ENCODE data around the gene ABHD2.
A peak's percentile ranks its signal among the peaks of the same experiment; 100 is the strongest.

ABHD2 gene

DNA sequence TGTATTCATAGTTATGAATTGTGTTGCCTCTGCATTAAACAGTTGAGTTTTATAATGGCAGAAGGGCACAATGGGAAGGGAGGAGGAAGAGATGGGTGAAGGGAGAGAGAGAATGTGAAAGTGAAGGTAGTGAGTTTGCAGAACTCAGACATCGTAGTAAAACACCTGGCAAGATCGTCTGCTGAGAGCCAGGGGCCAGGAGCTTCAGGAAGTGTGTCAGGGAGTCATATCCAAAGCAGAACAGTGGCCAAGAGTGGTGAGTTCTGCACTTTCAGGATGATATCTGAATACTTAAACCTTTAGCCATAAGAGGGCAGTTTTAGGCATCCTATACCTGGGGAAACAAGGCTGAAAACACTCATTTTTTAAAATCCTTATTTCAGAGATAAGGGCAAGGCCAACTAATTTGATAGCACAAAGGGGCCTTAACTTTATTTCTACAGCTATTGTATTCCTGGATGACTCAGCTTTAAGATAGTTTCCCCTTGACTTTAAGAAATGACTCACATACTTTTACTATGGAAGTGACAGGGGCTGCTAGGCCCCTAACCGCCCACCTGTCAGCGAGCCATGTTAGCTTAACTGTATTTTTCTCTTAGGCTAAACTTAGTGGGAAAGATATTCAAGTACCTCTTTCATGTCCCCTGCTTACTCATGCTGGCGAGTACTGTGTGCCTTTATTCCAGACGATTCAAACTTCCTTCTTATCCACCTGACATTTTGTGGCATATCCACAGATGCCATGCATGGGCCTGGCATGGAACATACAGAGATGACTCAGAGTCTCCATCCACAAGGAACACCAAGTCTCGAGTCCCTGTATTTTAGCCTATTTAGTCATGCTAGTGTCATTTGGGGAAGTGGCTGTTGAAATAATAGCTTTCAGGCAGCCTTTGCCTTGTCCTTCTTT lies 79.3 kb downstream of the ABHD2 start:
- peak; percentile 94 for DNase-seq (ENCODE audit: low spot score)

DNA sequence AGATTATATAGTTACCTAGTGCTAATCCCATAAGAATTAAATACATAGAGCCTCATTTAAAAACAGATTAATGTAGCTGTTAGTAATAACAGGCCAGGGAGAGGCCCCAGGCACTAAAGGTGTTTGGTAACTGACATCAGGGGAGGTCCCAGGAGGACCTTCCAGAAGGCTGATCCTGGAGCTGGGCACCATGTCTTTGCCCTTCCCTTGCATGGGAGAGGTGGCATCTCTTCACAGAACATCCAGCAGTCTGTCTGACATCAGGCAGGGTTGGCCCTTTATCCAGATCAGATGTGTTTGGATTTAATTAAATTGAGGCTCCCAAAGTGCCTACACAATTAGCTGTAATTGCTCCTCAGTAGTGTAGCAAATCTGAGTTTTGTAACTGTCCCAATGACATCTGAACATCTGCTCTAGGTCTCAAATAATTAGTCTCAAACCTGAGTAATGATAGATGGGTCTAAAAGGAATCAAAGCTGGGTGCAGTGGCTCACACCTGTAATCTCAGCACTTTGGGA lies 80.1 kb downstream of the ABHD2 start:
- no peak for DNase-seq (ENCODE audit: low spot score)

DNA sequence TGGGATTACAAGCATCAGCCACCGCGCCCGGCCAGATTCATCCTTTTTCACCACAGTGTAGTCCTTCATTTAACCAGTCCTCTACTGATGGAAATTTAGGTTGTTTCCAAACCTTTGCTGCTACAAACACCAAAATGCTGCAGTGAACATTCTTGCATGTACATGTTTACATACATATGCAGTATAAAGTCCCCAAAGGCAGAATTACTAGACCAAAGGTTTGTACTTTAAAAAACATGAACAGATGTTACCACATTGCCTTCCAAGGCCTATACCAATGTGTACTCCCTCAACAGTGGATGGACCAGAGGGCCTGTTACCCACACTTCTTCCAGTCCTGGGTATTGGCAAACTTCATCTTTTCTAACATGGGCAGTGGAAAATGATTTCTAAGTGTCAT lies 82.1 kb downstream of the ABHD2 start:
- no peak for DNase-seq (ENCODE audit: low spot score)

DNA sequence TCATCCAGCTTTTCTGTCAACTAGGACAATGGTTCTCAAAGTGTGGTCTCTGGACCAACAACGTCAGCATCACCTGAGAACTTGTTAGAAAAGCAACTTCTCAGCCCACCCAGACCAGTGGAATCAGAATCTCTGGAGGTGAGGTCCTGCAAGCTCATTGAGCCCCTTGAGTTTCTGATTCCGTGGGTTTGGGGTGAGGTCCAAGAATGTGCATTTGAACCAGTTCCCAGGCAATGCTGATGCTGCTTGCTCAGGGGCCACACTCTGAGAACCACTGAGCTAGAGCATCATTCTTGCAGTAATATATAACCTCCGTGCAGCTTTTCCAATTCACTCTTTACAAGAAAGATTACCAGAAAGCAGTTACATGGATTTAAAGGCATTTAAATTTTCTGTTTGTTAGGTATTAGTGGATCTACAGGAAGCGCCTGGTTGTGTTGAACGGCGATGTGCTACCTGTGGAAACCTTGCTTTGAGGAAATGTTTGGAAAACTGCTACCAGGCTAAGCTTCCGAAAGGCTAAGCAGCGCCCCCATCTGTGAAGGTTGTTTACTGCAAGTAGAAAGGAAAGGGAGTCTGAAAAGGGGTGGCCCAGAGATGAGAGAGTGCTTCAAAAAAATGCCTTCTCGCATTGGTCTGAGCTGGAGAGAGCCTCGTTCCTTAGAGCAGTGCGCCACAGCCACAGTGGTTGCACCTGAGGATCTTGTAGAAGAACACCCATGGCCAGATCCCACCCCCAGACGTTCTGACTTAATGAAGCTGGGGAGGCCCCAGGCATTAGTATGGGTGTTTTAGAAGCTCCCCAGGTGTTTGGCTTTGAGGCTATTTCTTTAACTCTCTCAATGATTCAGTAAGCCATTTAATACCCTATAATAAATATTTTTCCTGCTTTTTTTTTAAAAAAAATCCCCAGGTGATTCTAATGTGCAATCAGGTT lies 83.1 kb downstream of the ABHD2 start:
- DNase-seq (ENCODE audit: low spot score) = peak; percentile 60

DNA sequence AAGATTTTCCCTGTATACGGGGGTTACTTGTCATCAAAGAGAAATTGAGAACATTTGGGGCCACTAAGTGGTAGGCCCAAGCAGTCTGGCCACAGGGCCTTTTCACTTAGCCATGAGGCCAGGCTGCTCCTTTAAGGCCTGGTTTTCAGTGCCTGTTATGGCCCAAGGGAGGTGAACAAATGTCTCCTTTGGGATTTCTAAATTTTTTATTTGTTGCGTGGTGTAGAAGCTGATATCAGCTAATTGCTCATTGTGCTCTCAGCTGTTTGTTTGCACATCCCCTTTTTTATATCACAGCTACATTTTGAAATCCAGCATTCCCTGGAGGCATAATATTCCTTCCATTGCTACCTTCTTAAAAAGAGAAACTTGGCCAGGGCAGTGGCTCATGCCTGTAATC lies 84.7 kb downstream of the ABHD2 start:
- DNase-seq (ENCODE audit: low spot score) = no peak

DNA sequence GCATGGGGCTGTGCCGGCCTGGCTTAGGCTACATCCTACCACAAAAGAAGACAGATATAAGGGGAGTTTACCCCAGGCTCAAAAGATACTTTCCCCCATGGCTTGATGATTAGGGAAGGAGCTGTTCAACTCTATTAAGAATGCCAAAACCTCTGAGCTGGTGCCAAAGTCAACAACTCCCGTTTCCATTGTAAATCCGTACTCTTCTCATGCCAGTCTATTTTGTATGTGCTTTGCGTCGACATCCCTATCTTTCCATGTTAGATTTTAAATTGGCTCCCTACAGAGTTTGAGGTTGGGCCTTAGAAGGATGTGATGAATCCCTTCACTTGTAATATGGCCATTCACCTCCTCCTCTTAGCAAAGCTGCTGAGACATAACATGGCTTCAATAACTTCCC lies 86.2 kb downstream of the ABHD2 start:
- DNase-seq (ENCODE audit: low spot score) = no peak

DNA sequence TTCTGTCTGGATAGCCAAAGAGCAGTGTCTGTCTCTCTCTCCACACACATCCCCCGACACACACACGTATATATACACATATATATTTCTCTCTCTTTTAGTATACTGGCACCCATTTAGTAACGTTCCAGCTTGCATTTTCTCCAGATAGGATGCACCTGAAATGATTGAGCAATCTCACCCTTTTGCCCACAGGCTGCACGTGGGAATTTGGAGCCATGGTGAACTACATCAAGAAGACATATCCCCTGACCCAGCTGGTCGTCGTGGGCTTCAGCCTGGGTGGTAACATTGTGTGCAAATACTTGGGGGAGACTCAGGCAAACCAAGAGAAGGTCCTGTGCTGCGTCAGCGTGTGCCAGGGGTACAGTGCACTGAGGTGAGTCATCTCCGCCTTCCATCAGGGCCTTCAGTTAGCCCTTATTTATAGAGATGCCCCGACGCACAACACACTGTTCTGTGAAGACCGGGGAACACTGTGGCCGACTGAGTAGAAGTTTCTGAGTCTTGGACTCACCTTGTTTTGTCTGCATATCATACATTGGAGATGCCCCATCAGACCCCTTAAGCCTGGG lies 87.4 kb downstream of the ABHD2 start:
- DNase-seq (ENCODE audit: low spot score) = no peak

DNA sequence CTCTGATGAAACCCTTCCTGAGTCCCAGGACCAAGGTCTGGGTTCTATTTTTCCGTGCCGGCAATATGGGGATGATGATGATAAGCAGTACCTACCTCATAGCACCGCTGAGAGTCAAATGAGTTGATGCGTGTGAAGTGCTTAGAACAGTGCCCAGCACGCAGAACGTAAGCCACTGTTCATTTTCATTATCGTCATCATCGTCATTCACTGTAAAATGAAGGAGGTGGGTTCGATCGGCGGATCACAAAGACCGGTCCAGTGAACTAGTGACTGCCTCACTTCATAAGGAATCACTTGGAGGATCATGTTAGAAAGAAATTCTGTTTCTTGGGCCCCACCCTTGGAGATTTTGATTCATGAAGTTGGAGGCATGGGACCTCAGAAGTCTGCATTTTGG lies 88.9 kb downstream of the ABHD2 start:
- no peak for DNase-seq (ENCODE audit: low spot score)

DNA sequence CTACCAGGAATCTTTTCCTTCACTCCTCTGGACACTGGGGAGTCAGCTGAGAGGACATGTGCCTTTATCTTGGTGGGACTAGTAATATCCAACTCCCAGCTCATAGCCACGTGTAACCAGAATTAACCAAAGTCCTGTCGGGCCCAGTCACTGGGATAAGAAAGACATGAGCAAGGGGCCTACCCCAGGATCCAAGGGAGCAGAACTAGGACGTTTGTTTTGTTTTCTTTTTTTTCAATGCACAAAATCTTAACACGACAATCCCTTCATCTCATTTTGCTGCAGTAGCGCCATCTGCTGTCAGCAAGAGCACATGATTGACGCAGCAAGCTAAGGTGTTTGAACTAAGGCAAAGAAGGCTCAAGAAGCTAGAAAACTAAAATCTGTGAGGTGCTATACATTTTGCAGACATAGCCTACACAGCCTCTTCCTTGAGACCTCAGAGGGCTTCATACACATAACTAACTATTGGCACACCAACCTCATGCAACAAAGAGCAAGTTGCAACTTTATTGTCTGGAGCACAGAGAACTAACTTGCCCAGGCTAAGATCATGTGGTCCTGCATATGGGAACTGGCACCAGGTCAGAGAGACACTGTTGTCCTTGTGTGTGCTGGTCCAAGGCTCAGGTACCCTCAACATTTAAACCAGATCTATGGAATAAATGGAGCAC lies 89.5 kb downstream of the ABHD2 start:
- DNase-seq (ENCODE audit: low spot score) = peak; percentile 77

DNA sequence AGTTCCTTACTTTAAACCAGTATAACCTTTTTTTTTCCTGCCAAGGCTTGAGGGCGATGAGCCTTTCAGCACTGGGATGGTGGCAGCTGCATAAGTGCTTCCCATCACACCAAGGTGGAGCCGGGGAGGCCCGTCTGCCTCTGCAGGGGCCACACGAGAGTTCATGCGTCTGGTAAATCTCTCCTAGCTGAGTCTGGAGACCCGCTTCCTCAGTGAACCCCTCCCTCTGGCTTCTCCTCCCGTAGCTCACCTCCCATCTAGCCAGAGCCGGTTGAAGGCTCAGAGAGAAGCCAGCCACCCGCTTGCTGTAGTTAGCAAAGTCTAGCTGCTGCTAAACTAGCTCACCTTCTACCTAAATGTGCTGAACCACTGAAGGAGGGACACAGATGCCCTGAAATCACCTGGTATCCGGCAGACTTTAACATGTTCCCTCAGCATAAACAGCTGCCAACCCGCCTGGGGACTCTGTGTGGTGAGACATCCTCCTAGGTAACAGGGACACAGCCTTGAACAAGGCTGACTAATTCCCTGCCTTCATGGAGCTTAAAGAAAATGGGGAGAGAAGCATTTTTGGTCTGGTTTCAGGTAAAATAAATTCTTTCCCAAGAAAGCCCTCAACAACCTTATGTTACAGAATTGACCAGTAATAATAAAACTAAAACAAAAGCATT lies 90.2 kb downstream of the ABHD2 start:
- DNase-seq (ENCODE audit: low spot score) = no peak

DNA sequence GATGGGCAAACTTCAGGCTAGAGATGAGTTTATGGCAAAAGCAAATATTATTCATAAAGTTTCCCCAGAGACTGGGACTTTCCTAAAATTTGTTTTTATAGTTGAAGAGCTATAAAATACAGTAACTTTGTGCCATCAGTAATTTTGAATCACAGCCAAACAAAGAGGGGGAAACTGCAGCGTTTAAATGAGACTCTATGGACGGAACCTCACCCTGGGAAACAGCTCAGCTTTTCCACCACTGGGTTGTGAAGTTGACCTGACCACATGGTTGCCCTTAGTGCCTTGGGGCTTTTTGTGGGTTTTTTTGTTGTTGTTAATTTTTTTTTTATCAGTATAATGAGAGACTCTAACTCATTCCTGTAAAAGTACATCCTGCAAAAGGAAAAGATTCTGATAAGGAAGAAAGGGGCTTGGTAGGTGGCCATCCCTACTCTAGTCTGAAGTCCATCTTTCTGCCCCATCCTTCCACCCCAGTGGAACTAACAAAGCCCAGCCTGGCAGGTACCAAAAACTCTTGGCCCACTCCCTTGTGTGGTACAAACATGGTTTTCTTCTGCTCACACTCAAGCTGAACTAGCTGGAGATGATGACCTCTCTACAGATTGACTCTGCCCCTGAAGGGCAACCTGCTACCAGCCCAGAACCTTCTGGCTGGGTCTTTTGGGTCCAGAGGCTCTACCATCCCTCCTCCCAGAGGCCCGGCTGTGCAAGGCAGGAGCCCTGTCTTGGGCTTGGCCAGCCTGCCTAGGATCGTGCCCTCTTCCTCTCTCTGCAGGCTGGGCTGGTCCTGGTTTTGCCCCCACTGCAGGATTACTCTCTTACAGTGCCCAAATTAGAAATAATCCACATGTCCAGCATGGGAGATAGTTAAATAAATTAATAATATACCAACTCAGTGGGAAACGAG lies 92.0 kb downstream of the ABHD2 start:
- DNase-seq (ENCODE audit: low spot score) = no peak

DNA sequence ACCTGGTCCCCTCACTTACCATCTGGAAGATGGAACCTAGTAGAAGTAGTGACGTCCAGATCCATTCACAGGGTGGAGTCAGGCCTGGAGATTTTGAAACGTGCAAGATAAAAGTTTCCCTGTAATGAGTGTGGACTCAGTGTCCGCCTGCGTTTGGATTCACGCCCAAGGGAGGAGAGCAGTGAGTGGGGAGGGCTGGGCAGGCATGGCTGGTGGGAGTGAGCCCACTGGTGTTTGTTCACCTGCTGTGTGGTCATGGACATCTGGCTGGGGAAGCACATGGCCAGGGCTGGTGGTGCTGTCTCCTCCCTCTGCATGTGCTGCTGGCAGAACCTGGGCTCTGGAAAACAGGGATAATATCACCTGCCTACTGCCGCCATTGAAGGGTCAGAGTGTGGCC lies 96.1 kb downstream of the ABHD2 start:
- DNase-seq (ENCODE audit: low spot score) = no peak

DNA sequence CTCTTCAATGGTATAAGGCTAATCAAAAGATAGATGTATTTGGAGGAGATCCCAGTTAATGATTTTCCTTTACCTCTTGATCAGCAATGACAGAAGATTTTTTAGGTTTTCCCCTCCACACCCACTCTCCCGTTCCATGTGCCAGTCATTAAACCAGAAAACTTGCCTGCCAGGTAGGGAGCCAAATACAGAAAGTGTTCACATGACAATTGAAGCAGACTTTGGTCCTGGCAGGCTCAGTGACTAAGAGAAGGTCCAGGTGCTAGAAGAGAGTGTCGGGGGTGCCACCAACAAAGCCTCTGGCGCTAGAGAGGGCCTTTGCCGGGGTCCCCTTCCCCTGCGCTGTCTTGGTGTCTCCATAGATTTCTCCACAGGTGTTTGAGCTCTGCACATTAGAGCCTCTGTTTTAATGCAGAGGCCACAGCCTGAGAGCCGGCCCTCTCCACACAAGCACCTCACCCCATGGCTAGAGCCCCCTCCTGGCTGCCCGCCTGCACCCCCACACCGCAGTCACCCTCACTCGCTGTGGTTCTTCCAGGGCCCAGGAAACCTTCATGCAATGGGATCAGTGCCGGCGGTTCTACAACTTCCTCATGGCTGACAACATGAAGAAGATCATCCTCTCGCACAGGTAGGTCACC lies 96.8 kb downstream of the ABHD2 start:
- no peak for DNase-seq (ENCODE audit: low spot score)

DNA sequence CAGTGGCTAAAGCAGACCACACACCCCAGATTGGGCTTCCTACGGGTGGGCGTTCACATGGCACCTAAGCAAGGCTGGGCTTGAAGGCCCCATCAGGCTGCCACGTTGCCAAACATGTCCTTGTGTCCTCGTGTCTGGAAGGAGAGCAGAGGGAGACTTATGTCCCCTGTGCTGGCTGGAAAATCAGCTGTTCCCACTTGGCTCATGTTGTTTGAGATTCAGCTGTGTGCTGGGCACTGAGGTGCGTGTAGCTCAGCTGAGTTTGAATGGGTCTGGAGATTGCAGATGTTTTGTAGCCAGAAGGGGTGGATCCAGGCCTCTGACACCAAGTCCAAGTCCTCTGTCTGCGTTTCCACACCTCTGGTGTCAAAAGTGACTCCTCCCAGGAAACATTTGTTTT lies 98.5 kb downstream of the ABHD2 start:
- DNase-seq (ENCODE audit: low spot score) = no peak

DNA sequence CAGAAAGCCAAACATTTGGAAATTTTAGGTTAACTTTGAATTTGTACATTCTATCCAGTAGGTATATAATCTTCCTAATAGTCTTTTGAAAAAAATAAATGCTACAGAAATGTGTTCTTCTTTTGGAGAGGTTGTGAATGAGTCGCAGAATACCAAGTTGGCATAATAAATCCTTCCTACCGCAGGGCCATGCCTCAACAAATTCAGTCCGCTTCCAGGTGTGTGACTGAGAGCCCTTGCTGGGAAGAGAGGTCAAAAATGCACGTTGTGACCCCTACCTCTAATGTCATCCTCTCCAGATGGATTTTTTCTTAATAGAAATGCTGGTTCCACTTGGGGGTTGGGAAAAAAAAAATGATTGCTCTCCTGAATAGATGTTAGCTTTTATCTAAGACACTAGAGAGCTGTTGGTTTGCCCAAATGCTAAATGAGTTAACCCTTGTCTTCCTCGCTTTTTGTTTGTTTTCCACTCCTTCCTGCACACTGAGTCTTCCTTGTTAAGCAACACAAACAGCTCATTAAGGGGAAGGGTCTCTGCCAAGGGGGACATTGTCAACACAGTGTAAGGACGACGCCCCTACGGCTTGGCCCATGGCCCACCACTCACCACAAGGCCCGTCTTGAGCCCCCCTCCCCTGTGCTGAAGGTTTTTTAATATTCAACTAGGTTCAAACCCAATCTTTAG lies 99.2 kb downstream of the ABHD2 start:
- DNase-seq (ENCODE audit: low spot score) = peak; percentile 52

DNA sequence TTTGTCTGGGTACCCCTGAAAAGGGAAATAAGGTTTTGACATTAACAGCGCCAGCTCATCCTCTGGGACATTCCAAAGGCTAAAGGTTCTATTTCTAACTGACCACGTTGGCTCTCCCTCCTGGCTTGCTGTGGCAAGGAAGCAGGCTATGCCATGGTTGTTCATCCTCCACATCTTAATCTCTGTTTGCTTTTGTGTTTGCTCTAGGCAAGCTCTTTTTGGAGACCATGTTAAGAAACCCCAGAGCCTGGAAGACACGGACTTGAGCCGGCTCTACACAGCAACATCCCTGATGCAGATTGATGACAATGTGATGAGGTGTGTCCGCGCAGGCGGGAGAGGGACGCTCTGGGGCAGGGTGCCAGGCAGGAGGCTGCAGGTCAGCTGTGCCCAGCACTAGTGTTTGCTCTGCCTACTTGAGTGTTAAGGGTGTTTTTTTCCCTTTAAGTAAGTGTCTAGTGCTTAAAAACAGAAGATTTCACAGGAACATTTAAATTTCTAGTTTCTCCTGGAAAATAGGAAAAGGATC lies 99.8 kb downstream of the ABHD2 start:
- peak; percentile 63 for DNase-seq (ENCODE audit: low spot score)

DNA sequence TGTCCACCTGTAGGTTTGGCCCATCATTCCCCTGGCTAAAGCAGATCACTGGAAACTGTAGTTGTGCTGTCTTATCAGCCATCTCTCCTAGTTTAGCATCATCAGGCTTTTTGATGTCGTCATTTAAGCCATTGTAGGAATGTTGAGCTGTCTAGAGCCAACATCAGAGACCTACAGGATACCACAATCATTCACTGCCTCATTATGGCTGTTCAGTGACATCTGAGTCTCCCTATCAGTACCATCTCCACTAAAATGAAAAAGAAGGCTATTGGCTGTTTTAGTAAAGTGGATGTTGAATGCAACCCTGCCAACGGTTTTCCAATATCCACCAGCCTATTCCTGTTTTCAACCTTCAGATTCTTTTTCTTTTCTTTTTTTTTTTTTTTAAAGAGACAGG lies 103.9 kb downstream of the ABHD2 start:
- no peak for DNase-seq (ENCODE audit: low spot score)

DNA sequence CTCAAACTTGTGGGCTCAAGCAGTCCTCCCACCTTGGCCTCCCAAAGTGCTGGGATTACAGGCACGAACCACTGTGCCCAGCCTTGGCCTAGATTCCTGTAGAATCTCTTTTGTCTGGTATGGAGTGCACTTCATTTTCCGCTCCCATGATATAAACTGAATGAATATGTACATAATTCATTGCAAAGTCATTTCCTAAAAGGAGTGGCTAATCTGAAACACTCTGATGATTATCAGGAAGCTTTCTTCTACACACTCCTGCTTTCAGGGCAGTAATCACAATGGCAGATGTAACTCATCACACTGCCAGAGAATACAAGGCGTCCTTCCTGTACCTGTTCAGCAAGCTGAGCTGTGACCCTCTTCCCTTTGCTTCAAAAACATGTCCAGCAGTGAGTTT lies 104.5 kb downstream of the ABHD2 start:
- no peak for DNase-seq (ENCODE audit: low spot score)

DNA sequence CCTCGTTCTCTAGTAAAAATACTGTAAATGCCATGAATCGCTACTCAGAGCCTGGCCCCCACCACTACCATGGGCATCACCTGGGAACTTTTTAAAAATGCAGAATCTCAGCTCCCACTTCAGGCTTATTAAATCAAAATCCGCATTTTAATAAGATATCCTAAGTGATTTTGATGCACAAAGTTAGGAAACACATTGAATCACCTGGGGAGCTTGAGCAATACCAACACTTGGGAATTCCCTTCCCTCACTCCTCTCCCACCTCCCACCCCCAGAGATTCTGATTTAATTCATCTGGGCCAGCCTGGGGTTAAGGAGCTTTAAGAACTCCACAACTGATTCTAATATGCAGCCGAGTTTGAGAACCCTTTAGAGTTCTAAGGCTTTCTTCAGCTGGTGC lies 106.4 kb downstream of the ABHD2 start:
- DNase-seq (ENCODE audit: low spot score) = no peak
